Measurements from ENCODE around the gene LGALS4. TPM values are rescaled to one million over a fixed set of nuclear protein-coding genes. Genes with fewer than 3 reads are reported as not detected.

The LGALS4 gene
- total RNA-seq, 1 experiment from 2014 or later, result not detected

- DNase-seq (ENCODE audit: unreplicated experiment), result no peak
- H3K36me3 Mint-ChIP-seq (ENCODE audit: insufficient read depth, unreplicated experiment), result peaks cover 17% of the 10 kb centered on the region
- H3K9me3 Mint-ChIP-seq (ENCODE audit: unreplicated experiment), result no peaks in the 10 kb centered on the region
- H3K4me1 Mint-ChIP-seq (ENCODE audit: insufficient read depth, unreplicated experiment), result peaks cover 11% of the 10 kb centered on the region
- no peak for TF ChIP-seq CTCF (IDR thresholded peaks at IDR 0.05; ENCODE audit: unreplicated experiment)
- peak overlapping the region; percentile 99 for H3K27ac Mint-ChIP-seq (ENCODE audit: low read depth, unreplicated experiment)
- ChIA-PET CTCF (interaction anchor here (0.6 to 3.0 kb wide), 6 partner anchors 34 to 310 kb away, joined by 3 to 11 read pairs (median 5); partner anchors contain the start of genes MRPS12 and SARS2), POLR2A (interaction anchor here (0.7 to 4.1 kb wide), 19 partner anchors 8 to 479 kb away, joined by 3 to 40 read pairs (median 5); partner anchors contain the start of genes ACTN4, ECH1, MRPS12 and NFKBIB)
- intact Hi-C loops (cut with micrococcal nuclease), result loop anchor here (5.0 kb wide), 1 partner anchor 201 kb away; no protein-coding TSS in a partner anchor
- BruUV-seq (replicated peaks), result no TSS peak
- H3K27me3 Mint-ChIP-seq (ENCODE audit: insufficient read depth, unreplicated experiment), result no peaks in the 10 kb centered on the region
- peak overlapping the region; percentile 97 for H3K4me3 Mint-ChIP-seq (ENCODE audit: unreplicated experiment)
Observed at GRCh38 chr19:38853214-38853613, 40.5 kb upstream of the LGALS4 start.

- Mint-ChIP-seq H3K4me1 (ENCODE audit: insufficient read depth, unreplicated experiment) (peaks cover 18% of the 10 kb centered on the region), H3K4me3 (ENCODE audit: unreplicated experiment) (peak overlapping the region; percentile 97), H3K27ac (ENCODE audit: low read depth, unreplicated experiment) (peak overlapping the region; percentile 99), H3K27me3 (ENCODE audit: insufficient read depth, unreplicated experiment) (no peaks in the 10 kb centered on the region), H3K36me3 (ENCODE audit: insufficient read depth, unreplicated experiment) (peaks cover 24% of the 10 kb centered on the region), H3K9me3 (ENCODE audit: unreplicated experiment) (no peaks in the 10 kb centered on the region)
- POLR2A ChIA-PET, result interaction anchor here (0.6 to 4.1 kb wide), 28 partner anchors 9 to 593 kb away, joined by 3 to 40 read pairs (median 4); partner anchors contain the start of genes ACTN4, C19orf33, ECH1 and MRPS12
- TF ChIP-seq CTCF (IDR thresholded peaks at IDR 0.05; ENCODE audit: unreplicated experiment), result no peak
- intact Hi-C loops (cut with micrococcal nuclease), result loop anchor here (1.0 to 5.0 kb wide), 2 partner anchors 35 to 200 kb away; no protein-coding TSS in a partner anchor
- CTCF ChIA-PET, result interaction anchor here (0.9 to 3.0 kb wide), 5 partner anchors 35 to 309 kb away, joined by 3 to 11 read pairs (median 5); partner anchors contain the start of genes MRPS12 and SARS2
- BruUV-seq (replicated peaks), result TSS peak; percentile 26
- peak; percentile 58 for DNase-seq (ENCODE audit: unreplicated experiment)
Observed at GRCh38 chr19:38852231-38853044, 39.7 kb upstream of the LGALS4 start.

- no TSS peak for BruUV-seq (replicated peaks)
- intact Hi-C loops (cut with micrococcal nuclease), result loop anchor here (1.0 to 5.0 kb wide), 3 partner anchors 36 to 199 kb away; partner anchors contain the start of genes MRPS12 and SARS2
- H3K4me3 Mint-ChIP-seq (ENCODE audit: unreplicated experiment), result peak overlapping the region; percentile 97
- CTCF ChIA-PET, result interaction anchor here (0.6 to 3.0 kb wide), 4 partner anchors 36 to 308 kb away, joined by 3 to 11 read pairs (median 4); partner anchors contain the start of genes MRPS12 and SARS2
- H3K27me3 Mint-ChIP-seq (ENCODE audit: insufficient read depth, unreplicated experiment), result no peaks in the 10 kb centered on the region
- H3K27ac Mint-ChIP-seq (ENCODE audit: low read depth, unreplicated experiment), result peak overlapping the region; percentile 99
- peak; percentile 94 for DNase-seq (ENCODE audit: unreplicated experiment)
- no peaks in the 10 kb centered on the region for H3K9me3 Mint-ChIP-seq (ENCODE audit: unreplicated experiment)
- no peak for TF ChIP-seq CTCF (IDR thresholded peaks at IDR 0.05; ENCODE audit: unreplicated experiment)
- H3K36me3 Mint-ChIP-seq (ENCODE audit: insufficient read depth, unreplicated experiment), result peaks cover 31% of the 10 kb centered on the region
- POLR2A ChIA-PET, result interaction anchor here (0.6 to 4.1 kb wide), 25 partner anchors 9 to 593 kb away, joined by 3 to 40 read pairs (median 4); partner anchors contain the start of genes ACTN4, C19orf33, ECH1 and MRPS12
- peaks cover 18% of the 10 kb centered on the region for H3K4me1 Mint-ChIP-seq (ENCODE audit: insufficient read depth, unreplicated experiment)
Observed at GRCh38 chr19:38851622-38852230, 39.0 kb upstream of the LGALS4 start.

Measured in MCF 10A (cell line).